Pons (tissue), 1 donor: ENCODE data around the gene UBE3C.
"Not testable (repeated sequence)": the region's sequence is repeated elsewhere in the genome, so short reads cannot be mapped to it uniquely, and the experiment has no call there.

ENCODE experiments used
- DNase-seq: peaks from one replicate; pipeline ENCODE4 v3.0.0-alpha.2; 2016; ENCODE audit warnings: low spot score

UBE3C gene

GRCh38 chr7:157138424-157139110 lies at the start of gene UBE3C:
UBE3C (plus strand) TSS chr7:157138926; CDS start chr7:157139273, 347 bp downstream.
- DNase-seq, result peak; percentile 85

- no peak for DNase-seq
These were observed 49.6 kb upstream of the UBE3C start for GRCh38 chr7:157089100-157089610.

- no peak for DNase-seq
These were observed 48.1 kb upstream of the UBE3C start for GRCh38 chr7:157090485-157091165.

GRCh38 chr7:157096286-157097055 lies 42.3 kb upstream of the UBE3C start:
- DNase-seq, result no peak

DNA sequence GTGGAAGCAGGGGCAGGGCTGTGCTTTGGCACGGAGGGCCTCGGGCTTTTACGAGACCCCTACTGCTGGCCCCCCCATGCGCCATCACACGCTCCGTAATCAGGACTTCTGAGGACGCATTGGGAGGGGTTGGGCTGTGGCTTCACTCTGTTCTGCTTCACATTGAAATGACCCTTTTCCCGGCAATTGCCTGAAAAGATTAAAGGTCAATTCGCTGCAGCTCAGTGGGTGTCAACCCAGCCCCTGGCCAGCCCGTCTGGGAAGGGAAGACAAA lies 41.7 kb upstream of the UBE3C start:
- DNase-seq, result no peak

GRCh38 chr7:157097569-157097968 lies 41.2 kb upstream of the UBE3C start:
- no peak for DNase-seq

GRCh38 chr7:157100005-157100404 lies 38.7 kb upstream of the UBE3C start:
- not testable (repeated sequence) for DNase-seq

- DNase-seq, result not testable (repeated sequence)
These were observed 35.1 kb upstream of the UBE3C start for GRCh38 chr7:157103641-157104040.

- no peak for DNase-seq
These were observed 27.4 kb upstream of the UBE3C start for GRCh38 chr7:157111311-157111710.

- no peak for DNase-seq
These were observed 26.0 kb upstream of the UBE3C start for GRCh38 chr7:157112706-157113105.

- DNase-seq, result no peak
These were observed 25.1 kb upstream of the UBE3C start for GRCh38 chr7:157113607-157114006.

- DNase-seq, result no peak
These were observed 22.0 kb upstream of the UBE3C start for GRCh38 chr7:157116762-157117161.

DNA sequence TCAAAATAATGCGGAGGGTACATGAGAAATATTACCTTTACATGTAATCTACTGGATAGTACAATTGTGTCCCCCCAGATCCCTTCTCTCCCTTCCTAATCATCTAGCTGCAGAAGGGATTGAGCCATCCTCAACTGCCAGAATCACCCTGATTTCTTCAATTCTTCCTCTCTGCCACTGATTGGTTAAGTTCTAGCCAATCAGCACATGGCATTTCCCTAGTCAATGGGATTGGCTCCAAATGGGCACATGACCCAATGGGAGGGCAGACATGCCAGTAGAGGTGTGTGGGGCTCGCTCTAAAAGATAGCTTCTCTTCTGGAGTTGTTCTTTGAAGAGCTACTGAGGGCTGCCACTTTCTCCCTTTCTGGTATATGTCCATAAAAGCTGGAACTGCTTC lies 20.9 kb upstream of the UBE3C start:
- no peak for DNase-seq

GRCh38 chr7:157120181-157120580 lies 18.5 kb upstream of the UBE3C start:
- no peak for DNase-seq

- DNase-seq, result no peak
These were observed 17.5 kb upstream of the UBE3C start for GRCh38 chr7:157121184-157121715.

GRCh38 chr7:157122800-157123495 lies 15.8 kb upstream of the UBE3C start:
- DNase-seq, result no peak

- DNase-seq, result no peak
These were observed 14.0 kb upstream of the UBE3C start for GRCh38 chr7:157124690-157125089.

GRCh38 chr7:157125376-157126223 lies 13.1 kb upstream of the UBE3C start:
- no peak for DNase-seq

DNA sequence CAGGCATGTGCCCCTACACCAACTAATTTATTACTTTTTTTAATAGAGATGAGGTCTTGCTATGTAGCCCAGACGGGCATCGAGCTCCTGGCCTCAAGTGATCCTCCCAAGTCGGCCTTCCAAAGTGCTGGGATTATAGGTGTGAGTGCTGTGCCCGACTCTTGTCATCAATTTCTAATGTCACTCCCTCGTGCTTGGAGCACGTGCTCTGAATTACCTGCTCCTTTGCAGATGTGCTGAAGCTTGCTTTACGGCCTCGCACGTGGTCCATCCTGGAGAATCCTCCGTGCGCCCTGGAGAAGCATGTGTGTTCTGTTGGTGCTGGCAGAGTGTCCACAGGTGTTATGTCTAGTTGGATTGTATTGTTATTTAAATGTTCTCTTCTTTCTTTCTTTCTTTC lies 11.8 kb upstream of the UBE3C start:
- no peak for DNase-seq

- no peak for DNase-seq
These were observed 9.5 kb upstream of the UBE3C start for GRCh38 chr7:157129200-157129599.

- no peak for DNase-seq
These were observed 8.7 kb upstream of the UBE3C start for GRCh38 chr7:157129907-157130460.
